Activated CD4-positive, alpha-beta T cell treated with anti-CD3 and anti-CD28 coated beads, Interleukin-2, amount 50 U/mL, for 4 hours (primary cell): Measurements from ENCODE around the gene ANKRD18B.
A peak's percentile ranks its signal among the peaks of the same experiment; 100 is the strongest.
"Not testable (repeated sequence)": the region's sequence is repeated elsewhere in the genome, so short reads cannot be mapped to it uniquely, and the experiment has no call there.

Experiments
- DNase-seq, 2 experiments: peaks; one replicate each; pipeline ENCODE4 v3.0.0-alpha.2; 2020

The ANKRD18B gene

GRCh38 chr9:33523397-33524305 lies at the start of gene ANKRD18B:
ANKRD18B (plus strand) TSS chr9:33524251; CDS start chr9:33524490, 239 bp downstream.
- DNase-seq, result peak; percentile 28 to 36

- DNase-seq, result no peak
Measured at GRCh38 chr9:33475357-33475756, 48.7 kb upstream of the ANKRD18B start.

GRCh38 chr9:33476503-33476902 lies 47.5 kb upstream of the ANKRD18B start:
- no peak for DNase-seq

GRCh38 chr9:33480106-33480505 lies 43.9 kb upstream of the ANKRD18B start:
- DNase-seq, result no peak

- DNase-seq, result no peak
Measured at GRCh38 chr9:33480976-33481375, 43.1 kb upstream of the ANKRD18B start.

- not testable (repeated sequence) for DNase-seq
Measured at GRCh38 chr9:33485312-33485711, 38.7 kb upstream of the ANKRD18B start.

GRCh38 chr9:33489066-33489465 lies 35.0 kb upstream of the ANKRD18B start:
- no peak for DNase-seq

GRCh38 chr9:33493819-33494218 lies 30.2 kb upstream of the ANKRD18B start:
- DNase-seq, result not testable (repeated sequence)

- DNase-seq, result no peak
Measured at GRCh38 chr9:33498387-33498786, 25.7 kb upstream of the ANKRD18B start.

GRCh38 chr9:33506626-33507370 lies 17.3 kb upstream of the ANKRD18B start:
- DNase-seq, result no peak

GRCh38 chr9:33510262-33511183 lies 13.5 kb upstream of the ANKRD18B start:
- peak in 1 of 2 experiments; percentile 20 for DNase-seq

GRCh38 chr9:33511184-33511517 lies 12.9 kb upstream of the ANKRD18B start:
- not testable (repeated sequence) for DNase-seq

GRCh38 chr9:33512535-33512934 lies 11.5 kb upstream of the ANKRD18B start:
- not testable (repeated sequence) for DNase-seq

GRCh38 chr9:33515342-33515995 lies 8.6 kb upstream of the ANKRD18B start:
- not testable (repeated sequence) for DNase-seq

GRCh38 chr9:33516397-33516796 lies 7.7 kb upstream of the ANKRD18B start:
- not testable (repeated sequence) for DNase-seq

- no peak for DNase-seq
Measured at GRCh38 chr9:33517373-33517772, 6.7 kb upstream of the ANKRD18B start.

GRCh38 chr9:33517934-33518577 lies 6.0 kb upstream of the ANKRD18B start:
- not testable (repeated sequence) for DNase-seq

GRCh38 chr9:33521861-33522260 lies 2.2 kb upstream of the ANKRD18B start:
- not testable (repeated sequence) for DNase-seq

- DNase-seq, result no peak
Measured at GRCh38 chr9:33524306-33524947, 376 bp downstream of the ANKRD18B start.

GRCh38 chr9:33528069-33528468 lies 4.0 kb downstream of the ANKRD18B start:
- not testable (repeated sequence) for DNase-seq

- not testable (repeated sequence) for DNase-seq
Measured at GRCh38 chr9:33533958-33534357, 9.9 kb downstream of the ANKRD18B start.
